ENCODE data around the gene KIAA0930. TPM values are rescaled to one million over a fixed set of nuclear protein-coding genes. Genes with fewer than 3 reads are reported as not detected.

Gene KIAA0930
- total and polyA plus RNA-seq, 2 experiments from 2014 or later, result 15.0 to 78.6 TPM

- H3K79me2 ChIP-seq (replicated peaks; ENCODE audit: insufficient read depth), result no peaks in the 10 kb centered on the region
- no peak overlapping the region for H3K4me3 ChIP-seq
- no peaks in the 10 kb centered on the region for H3K36me3 ChIP-seq (ENCODE audit: insufficient read depth)
- TF ChIP-seq NANOG (IDR thresholded peaks at IDR 0.05; ENCODE audit: borderline replicate concordance) (no peak), ZNF462 (CRISPR knock-in tag; IDR thresholded peaks at IDR 0.05) (no peak), ETS1 (IDR thresholded peaks at IDR 0.05) (no peak), STAT1 (IDR thresholded peaks at IDR 0.05; ENCODE audit: unreplicated experiment) (no peak), ZNF331 (CRISPR knock-in tag; IDR thresholded peaks at IDR 0.05; ENCODE audit: low read depth) (no peak), CTCF (conservative IDR thresholded peaks at IDR 0.05; ENCODE audit: low read depth in 2 of 2) (no peak), JUNB (IDR thresholded peaks at IDR 0.05; ENCODE audit: unreplicated experiment) (no peak), CREB1 (CRISPR knock-in tag; IDR thresholded peaks at IDR 0.05; ENCODE audit: low read depth) (no peak), ZNF114 (CRISPR knock-in tag; IDR thresholded peaks at IDR 0.05) (no peak), REST (IDR thresholded peaks at IDR 0.05; ENCODE audit: unreplicated experiment) (no peak)
- peaks cover 8% of the 10 kb centered on the region; the same call in 1 of the 2 replicates for H4K20me1 ChIP-seq (replicated peaks; ENCODE audit: insufficient read depth)
- DNase-seq (ENCODE audit: low spot score), result no peak
- H3K27me3 ChIP-seq (ENCODE audit: insufficient read depth), result no peaks in the 10 kb centered on the region
- Mint-ChIP-seq H3K27ac (no peak overlapping the region), H3K4me1 (peaks cover 32% of the 10 kb centered on the region), H3K9me3 (no peaks in the 10 kb centered on the region), H3K36me3 (ENCODE audit: low read depth) (peaks cover 14% of the 10 kb centered on the region), H3K4me3 (no peak overlapping the region), H3K27me3 (ENCODE audit: insufficient read depth, low read depth, poor library complexity) (peaks cover 4% of the 10 kb centered on the region)
- H2AFZ ChIP-seq, result no peak overlapping the region
- H3K4me1 ChIP-seq (ENCODE audit: insufficient read depth), result peaks cover 8% of the 10 kb centered on the region; the same call in 1 of the 2 replicates
- no peak overlapping the region for H3K27ac ChIP-seq (ENCODE audit: low read depth)
- H3K4me2 ChIP-seq, result no peak overlapping the region
- H3F3A ChIP-seq (replicated peaks; ENCODE audit: low read depth), result 0 out of 2 replicates have a peak, but pooled peaks cover 3% of the 10 kb centered on the region
- ATAC-seq, result no peak
- no peaks in the 10 kb centered on the region for H3K9me2 ChIP-seq (ENCODE audit: insufficient read depth)
These were observed 50.4 kb downstream of the KIAA0930 start for GRCh38 chr22:45190202-45190872.

Data from GM23338 (cell line).